ENCODE measurements around the gene TMEM260. TPM values are rescaled to one million over a fixed set of nuclear protein-coding genes. Genes with fewer than 3 reads are reported as not detected.

Gene TMEM260
- total and polyA plus RNA-seq, 12 donors = 2.5 to 10.1 (median 5.2) TPM

- no peaks in the 10 kb centered on the region for H3K27me3 ChIP-seq
- H3K4me3 ChIP-seq = no peak overlapping the region
- no peak overlapping the region for H3K27ac ChIP-seq
- intact Hi-C loops (cut with DNase I) = no loop called here
- H3K36me3 ChIP-seq = peaks cover 0 to 100% (median 57%) of the 10 kb centered on the region in 9 donors
- 96 to 100% methylated on average over 2 of the region's 2 CpGs for WGBS, 2 donors
- H3K4me1 ChIP-seq = no peaks in the 10 kb centered on the region
- TF ChIP-seq CTCF (IDR thresholded peaks at IDR 0.05) = no peak
- DNase-seq = no peak
- H3K9me3 ChIP-seq = peaks cover 0 to 12% (median 8%) of the 10 kb centered on the region in 11 donors
- no peak for ATAC-seq
These were observed 55.4 kb downstream of the TMEM260 start for GRCh38 chr14:56635041-56635440.

- no peak for TF ChIP-seq CTCF (IDR thresholded peaks at IDR 0.05)
These were observed 67.9 kb downstream of the TMEM260 start for GRCh38 chr14:56647493-56647892.

GRCh38 chr14:56648508-56649301 lies 69.1 kb downstream of the TMEM260 start:
- TF ChIP-seq CTCF (IDR thresholded peaks at IDR 0.05) = no peak
- Histone ChIP-seq H3K4me3 (no peak overlapping the region), H3K27me3 (no peaks in the 10 kb centered on the region), H3K9me3 (peaks cover 0 to 3% (median 0%) of the 10 kb centered on the region in 11 donors), H3K27ac (no peak overlapping the region), H3K4me1 (peaks cover 0 to 13% (median 0%) of the 10 kb centered on the region in 9 donors), H3K36me3 (peaks cover 0 to 24% (median 2%) of the 10 kb centered on the region in 9 donors)
- intact Hi-C loops (cut with DNase I) = no loop called here
- 89 to 91% methylated on average over 6 of the region's 6 CpGs for WGBS, 2 donors
- no peak for ATAC-seq
- no peak for DNase-seq

More at GRCh38 chr14:56647493-56647892, 67.9 kb downstream of the TMEM260 start:
- DNase-seq = no peak
- WGBS, 2 donors = 91 to 92% methylated on average over 2 of the region's 2 CpGs
- H3K27me3 ChIP-seq = no peaks in the 10 kb centered on the region
- H3K4me3 ChIP-seq = no peak overlapping the region
- no peak for ATAC-seq
- H3K9me3 ChIP-seq = peaks cover 0 to 3% (median 0%) of the 10 kb centered on the region in 11 donors
- peaks cover 0 to 24% (median 2%) of the 10 kb centered on the region in 9 donors for H3K36me3 ChIP-seq
- no peak overlapping the region for H3K27ac ChIP-seq
- H3K4me1 ChIP-seq = peaks cover 0 to 13% (median 0%) of the 10 kb centered on the region in 9 donors
- intact Hi-C loops (cut with DNase I) = no loop called here

- Histone ChIP-seq H3K4me3 (no peak overlapping the region), H3K36me3 (peaks cover 0 to 24% (median 2%) of the 10 kb centered on the region in 9 donors), H3K4me1 (peaks cover 0 to 13% (median 0%) of the 10 kb centered on the region in 9 donors), H3K9me3 (no peaks in the 10 kb centered on the region), H3K27me3 (no peaks in the 10 kb centered on the region), H3K27ac (no peak overlapping the region)
- 97 to 98% methylated on average over 3 of the region's 3 CpGs for WGBS, 2 donors
- ATAC-seq (no peak), DNase-seq (no peak)
- no peak for TF ChIP-seq CTCF (IDR thresholded peaks at IDR 0.05)
- intact Hi-C loops (cut with DNase I) = no loop called here
These were observed 69.8 kb downstream of the TMEM260 start for GRCh38 chr14:56649382-56649781.
